ENCODE data around the gene SLC40A1.

The SLC40A1 gene

GRCh38 chr2:189534854-189535832, 45.4 kb downstream of the SLC40A1 start:
- DNase-seq: no peak

DNA sequence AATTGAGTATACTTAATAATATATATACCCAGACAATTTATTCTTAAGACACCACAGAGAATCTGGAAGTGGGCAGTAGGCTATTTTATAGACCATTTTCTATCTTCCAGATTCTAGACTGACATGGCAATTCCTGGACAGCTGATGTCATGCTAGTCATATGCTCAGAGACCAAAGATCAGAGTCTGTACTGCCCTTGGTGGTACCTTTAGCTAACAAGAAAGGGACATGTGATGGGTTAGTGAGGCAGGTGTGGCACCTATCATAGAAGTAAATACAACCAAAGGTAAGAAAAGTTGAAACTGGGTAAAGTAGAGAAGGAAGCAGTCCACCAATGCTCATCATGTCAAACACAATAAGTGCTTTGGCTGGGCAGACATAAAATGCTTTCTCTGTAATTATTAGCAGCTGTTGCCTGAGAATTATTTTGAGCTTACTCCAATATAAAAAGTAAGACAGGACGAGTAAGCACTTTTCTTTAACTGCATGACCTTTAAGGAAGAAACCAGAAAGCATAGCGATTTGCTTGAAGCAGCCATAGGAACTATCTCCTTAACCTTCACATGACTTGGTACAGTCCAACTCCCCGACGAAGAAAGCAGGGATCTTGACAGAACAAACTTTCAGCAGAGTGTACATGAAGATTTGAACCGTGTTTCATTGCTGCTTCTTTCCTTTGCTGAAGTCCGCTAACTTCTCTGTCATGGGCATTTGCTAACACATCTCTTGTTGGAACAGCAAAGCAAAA, 47.1 kb downstream of the SLC40A1 start:
- DNase-seq: no peak

GRCh38 chr2:189530965-189531637, 49.5 kb downstream of the SLC40A1 start:
- DNase-seq: no peak

GRCh38 chr2:189528617-189529016, 52.0 kb downstream of the SLC40A1 start:
- no peak for DNase-seq

GRCh38 chr2:189527812-189528592, 52.6 kb downstream of the SLC40A1 start:
- DNase-seq: no peak

DNA sequence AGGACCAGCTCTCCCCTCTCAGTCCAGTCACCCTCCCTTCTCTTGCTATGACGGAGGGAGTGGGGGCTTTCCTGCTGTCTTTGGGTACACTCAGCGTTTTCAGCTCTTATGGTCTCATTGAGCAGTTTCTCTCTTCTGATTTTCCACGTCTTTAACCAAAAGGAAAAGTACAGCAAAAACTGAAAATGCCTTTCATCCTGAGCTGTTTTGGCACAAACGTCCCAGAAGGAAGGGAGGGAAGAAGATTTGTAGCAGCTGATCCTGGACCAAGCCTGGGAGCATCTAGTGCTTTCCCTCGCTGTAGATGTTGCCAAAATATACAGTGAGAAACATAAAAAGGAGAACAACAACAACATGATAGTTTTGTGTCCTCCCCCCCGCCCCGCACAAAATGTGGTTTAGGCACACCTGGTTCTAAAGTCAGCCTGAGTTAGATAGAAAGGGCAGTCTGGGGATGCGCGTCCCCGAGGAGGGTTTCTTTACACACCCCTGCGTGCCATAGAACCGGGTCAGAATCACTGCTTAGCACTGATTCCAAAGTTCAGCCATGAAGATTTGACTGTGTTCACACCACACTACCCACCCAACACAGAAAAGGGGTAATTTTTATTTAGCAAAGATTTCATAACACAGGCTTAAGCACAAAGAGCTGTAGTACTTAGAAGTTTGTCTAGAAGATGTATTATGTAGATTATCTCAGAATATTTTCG, 53.4 kb downstream of the SLC40A1 start:
- no peak for DNase-seq

DNA sequence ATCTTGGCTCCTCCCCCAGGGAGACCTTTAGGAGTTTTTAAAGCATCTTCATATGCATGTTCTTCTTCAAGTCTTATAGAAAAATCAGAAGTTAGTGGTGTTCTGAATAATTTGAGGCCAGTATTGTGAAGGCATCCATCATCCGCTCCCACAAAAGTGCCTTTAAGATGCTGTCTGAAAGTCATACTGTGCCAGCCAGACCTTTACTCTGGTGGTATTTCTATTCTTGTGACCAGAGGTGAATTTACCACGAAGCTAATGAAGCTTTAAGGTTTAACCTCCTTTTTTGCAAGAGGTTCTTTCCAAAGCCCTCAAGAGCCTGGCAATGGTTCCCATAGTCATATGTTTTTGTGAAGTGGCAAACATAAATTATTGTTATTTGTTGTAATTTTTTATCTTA, 54.3 kb downstream of the SLC40A1 start:
- no peak for DNase-seq

DNA sequence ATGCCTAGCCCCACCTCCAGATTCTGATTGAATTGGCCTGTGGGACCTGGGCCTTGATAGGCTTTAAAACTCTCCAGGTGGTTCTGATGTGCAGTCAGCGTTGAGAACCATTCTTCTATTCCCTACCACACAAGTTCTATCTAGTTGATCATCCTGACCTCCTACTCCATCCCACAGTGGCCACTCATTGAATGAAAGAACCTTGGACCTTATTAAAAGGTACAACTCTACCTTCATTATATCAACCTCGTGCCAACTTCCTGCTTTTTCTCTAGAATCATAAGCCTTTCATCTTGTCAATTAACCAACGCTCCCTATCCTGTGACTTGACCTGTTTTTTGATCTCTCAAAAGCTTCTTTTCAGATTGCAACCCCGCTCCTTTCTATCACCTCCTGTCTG, 55.8 kb downstream of the SLC40A1 start:
- DNase-seq: no peak

DNA sequence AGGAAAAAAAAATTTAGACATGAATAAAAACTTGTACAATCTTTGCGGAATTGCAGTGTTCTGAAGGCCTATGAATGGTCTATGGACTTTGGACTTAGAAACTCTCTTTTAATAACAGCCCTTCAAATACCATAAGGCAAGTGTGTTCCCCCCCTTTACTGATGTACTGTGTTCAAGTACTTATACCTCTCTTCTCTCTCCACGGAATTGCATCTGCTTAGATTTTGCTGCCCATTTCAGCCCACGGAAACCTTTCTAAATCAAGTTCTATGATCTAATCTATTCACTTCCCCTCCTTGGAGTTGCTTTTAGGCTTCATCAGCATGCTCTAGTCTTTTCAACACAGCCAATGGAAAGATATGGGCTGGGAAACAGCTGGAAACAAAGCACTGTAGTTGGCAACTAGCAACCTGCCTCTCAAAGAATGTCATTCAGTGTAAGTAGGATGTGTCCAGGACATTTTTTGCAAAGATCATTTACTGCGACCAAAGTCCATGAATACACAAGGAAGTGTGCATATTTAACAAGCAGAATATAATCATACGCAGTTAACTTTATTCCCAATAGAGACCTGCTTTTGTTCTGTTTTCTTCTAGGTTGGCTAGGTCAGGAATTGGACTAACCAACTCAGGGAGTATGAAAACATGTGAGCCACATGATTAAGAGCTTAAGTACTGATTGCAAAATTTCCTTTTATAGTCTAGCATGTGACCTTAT, 58.0 kb downstream of the SLC40A1 start:
- no peak for DNase-seq

DNA sequence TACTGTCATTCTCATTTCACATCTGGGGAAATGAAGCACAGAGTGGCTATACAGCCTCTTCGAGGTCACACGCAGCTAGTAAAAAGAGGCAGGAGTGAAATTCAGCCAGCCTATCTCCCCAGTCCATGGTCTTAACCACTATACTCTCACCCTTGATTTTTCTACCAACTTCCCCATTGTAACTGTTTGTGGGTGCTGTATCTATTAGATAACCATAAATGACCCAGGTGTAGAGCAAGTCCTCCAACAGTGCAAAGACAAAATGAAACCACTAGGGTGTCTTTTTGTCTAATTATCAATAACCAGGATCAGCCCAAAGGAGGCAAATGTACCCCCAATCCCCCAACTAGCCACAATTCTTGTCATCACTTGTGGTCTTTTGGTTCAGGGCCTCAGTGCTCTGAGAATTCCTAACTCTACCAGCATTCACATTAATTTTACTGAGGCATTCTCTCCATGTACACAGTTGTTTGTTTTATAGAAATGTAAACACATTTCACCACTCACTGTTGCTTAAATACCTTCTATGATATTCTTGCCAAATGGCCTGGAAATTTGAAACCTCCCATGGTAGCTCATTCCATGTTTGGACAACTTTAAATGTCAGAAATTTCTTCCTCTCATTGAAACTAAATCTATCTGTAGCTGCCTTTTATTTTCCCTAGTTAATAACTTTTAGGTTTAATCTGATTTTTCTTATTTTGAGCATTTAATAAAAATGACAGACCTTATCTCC, 58.7 kb downstream of the SLC40A1 start:
- no peak for DNase-seq

DNA sequence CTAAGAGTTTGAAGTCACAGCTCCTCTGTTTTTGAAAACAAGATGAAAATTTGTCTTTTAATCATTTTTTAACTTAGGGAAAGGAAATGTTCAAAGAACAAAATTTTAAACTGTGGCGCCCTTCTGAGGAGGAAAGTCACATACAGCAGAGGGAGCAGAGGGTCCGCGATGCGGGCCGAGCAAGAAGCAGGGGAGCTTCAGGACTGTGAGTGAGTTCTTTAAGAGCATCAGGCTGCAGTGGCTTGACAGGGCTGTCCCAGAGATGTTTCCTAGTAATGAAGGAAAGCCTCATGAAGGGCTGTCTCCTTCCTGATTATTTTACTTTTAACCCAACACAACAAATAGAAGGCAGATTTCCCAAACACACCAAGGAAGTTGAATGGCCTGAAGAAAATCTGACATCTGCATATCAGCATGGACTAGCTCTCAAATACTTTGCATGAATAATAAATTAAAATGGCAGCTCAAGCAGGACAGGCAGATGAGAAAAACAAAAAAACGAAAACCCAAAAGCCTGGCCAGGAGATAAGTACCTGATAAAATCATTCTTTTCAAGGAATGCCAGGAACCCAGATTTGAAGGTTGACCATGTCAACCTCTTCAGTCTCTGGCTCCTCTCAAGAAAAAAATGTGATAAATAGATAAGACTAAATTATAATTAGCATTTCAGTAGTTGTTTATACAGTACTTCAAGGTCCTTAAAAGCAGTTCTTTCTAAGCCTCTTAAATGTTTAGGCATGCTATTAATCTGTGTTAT, 60.8 kb downstream of the SLC40A1 start:
- no peak for DNase-seq

- no peak for DNase-seq
These were observed 62.6 kb downstream of the SLC40A1 start for GRCh38 chr2:189517847-189518535.

GRCh38 chr2:189516546-189516945, 64.0 kb downstream of the SLC40A1 start:
- DNase-seq: no peak

- no peak for DNase-seq
These were observed 65.3 kb downstream of the SLC40A1 start for GRCh38 chr2:189515264-189515663.

GRCh38 chr2:189514104-189514503, 66.5 kb downstream of the SLC40A1 start:
- DNase-seq: no peak

DNA sequence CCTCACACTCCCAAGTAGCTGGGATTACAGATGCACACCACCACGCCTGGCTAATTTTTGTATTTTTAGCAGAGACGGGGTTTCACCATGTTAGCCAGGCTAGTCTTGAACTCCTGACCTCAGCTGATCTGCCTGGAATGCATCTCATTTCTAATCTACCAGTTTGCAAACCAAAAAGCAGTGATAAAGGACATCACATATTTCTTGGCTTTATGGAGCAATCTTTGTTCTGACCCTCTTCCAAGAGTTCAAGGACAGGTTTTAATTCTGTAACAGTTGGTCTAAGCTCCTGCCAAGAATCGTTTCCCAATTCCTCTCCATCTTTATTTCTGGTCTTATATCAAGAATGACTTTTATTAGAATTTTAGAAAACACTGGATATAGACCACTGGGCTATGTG, 67.7 kb downstream of the SLC40A1 start:
- no peak for DNase-seq

DNA sequence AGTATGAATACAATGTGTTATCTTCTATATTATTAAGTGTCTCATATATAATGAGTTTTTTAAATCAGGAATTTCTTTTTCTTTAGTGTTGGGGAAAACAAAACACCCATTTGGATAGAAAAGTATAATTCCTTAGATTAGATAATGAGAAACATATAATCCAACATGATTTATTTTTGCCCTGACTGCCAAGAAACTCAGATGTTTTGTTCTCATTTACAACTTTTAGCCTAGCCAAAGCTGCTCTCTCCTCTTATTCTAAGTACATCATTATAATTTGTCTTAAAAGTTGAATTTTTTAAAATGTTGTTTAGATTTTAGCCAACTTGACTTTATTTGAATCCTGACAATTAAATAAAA, 68.6 kb downstream of the SLC40A1 start:
- DNase-seq: no peak

- no peak for DNase-seq
These were observed 69.2 kb downstream of the SLC40A1 start for GRCh38 chr2:189511210-189511959.
